HS-27A (cell line): Measurements from ENCODE around the gene HAUS6.
A peak's percentile ranks its signal among the peaks of the same experiment; 100 is the strongest.
"Not testable (repeated sequence)": the region's sequence is repeated elsewhere in the genome, so short reads cannot be mapped to it uniquely, and the experiment has no call there.

ENCODE experiments used
- DNase-seq: peaks from one replicate; pipeline ENCODE4 v3.0.0-alpha.2; 2012; ENCODE audit warnings: low read depth, missing footprints

The HAUS6 gene, protein sequence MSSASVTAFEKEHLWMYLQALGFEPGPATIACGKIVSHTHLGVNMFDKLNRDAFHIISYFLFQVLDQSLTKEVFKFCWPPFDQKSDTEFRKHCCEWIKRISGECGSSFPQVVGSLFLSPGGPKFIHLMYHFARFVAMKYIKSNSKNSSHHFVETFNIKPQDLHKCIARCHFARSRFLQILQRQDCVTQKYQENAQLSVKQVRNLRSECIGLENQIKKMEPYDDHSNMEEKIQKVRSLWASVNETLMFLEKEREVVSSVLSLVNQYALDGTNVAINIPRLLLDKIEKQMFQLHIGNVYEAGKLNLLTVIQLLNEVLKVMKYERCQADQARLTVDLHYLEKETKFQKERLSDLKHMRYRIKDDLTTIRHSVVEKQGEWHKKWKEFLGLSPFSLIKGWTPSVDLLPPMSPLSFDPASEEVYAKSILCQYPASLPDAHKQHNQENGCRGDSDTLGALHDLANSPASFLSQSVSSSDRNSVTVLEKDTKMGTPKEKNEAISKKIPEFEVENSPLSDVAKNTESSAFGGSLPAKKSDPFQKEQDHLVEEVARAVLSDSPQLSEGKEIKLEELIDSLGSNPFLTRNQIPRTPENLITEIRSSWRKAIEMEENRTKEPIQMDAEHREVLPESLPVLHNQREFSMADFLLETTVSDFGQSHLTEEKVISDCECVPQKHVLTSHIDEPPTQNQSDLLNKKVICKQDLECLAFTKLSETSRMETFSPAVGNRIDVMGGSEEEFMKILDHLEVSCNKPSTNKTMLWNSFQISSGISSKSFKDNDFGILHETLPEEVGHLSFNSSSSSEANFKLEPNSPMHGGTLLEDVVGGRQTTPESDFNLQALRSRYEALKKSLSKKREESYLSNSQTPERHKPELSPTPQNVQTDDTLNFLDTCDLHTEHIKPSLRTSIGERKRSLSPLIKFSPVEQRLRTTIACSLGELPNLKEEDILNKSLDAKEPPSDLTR

GRCh38 chr9:19102631-19103345 lies at the start of gene HAUS6:
Gene HAUS6 (minus strand): TSS chr9:19102904. CDS start chr9:19102651, 253 bp downstream.
- peak; percentile 72 for DNase-seq

DNA sequence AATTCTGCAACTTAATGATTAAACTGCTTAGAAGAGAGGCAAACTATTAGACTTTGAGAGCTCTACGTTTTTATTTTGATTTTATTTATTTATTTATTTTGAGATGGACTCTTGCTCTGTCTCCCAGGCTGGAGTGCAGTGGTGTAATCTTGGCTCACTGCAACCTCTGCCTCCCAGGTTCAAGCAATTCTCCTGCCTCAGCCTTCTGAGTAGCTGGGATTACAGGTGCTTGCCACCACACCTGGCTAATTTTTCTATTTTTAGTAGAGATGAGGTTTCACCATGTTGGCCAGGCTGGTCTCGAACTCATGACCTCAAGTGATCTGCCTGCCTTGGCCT lies 49.4 kb upstream of the HAUS6 start:
- DNase-seq = not testable (repeated sequence)

GRCh38 chr9:19151425-19152159 lies 48.9 kb upstream of the HAUS6 start:
- no peak for DNase-seq

DNA sequence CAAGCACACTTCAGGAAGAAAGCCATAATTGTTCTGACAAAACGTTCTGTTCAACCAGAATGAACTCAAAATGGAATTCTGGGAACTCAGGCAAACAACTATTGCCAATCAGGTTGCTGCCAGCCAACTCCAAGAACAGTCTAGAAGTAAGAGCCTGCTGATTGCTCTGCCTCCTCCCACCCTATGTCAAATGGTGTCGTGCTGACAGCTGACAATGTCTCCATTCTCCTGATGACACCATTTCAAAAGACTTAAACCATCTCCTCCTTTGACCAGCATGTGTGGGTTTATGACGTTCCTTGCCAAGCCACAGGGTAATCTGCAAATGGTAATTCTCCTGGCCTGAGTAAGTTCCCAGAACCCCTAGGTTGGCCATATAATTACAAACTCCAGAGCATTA lies 46.5 kb upstream of the HAUS6 start:
- DNase-seq = no peak

DNA sequence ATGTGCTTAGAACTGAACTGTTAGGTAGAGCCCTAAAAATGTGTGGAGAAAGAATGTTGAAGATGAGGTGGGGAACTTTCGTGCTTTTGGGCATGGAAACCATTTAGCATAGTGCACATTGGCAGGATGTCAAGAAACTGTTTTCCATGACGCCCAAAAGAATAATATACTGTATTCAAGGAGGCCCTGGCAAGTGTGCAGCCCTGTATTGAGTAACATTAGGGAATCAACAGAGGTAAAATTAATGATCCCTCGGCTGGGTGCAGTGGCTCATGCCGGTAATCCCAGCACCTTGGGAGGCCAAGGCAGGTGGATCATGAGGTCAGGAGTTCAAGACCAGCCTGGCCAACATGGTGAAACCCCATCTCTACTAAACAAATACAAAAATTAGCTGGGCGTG lies 45.5 kb upstream of the HAUS6 start:
- no peak for DNase-seq

DNA sequence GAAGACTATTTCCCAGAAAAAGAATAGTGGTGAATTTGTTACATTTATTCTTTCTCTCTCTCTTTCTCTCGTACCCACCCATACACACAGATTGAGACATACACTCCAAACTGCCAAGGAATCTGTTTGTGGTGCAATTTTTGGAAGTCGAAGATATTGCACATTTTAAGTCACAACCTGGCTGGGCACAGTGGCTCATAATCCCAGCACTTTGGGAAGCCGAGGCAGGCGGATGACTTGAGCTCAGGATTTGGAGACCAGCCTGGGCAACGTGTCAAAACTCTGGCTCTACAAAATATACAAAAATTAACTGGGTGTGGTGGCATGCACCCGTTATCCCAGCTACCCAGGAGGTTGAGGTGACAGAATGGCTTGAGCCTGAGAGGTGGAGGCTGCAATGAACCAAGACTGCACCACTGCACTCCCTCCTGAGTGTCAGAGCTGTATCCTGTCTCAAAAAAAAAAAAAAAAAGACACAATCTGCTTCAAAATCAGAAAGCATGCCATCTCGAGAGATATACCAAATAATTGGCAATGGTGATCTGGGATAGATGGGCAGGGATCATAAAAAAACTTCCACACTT lies 43.8 kb upstream of the HAUS6 start:
- DNase-seq = no peak

DNA sequence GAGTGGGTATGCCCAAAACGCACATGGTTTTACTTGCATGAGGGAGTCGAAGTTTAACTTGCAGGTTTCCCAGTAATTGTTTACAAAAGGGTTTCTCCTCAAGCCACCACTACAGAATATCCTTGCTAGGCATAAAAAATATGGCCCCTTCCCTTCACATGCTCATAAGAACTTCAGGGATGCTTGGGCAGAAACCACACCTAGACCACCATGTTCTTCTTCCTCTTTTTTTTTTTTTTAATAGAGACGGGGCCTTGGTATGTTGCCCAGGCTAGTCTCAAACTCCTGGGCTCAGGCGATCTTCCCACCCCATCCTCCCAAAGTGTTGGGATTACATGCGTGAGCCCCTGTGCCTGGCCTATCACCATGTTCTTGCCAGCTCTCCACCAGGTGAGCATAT lies 43.2 kb upstream of the HAUS6 start:
- no peak for DNase-seq

DNA sequence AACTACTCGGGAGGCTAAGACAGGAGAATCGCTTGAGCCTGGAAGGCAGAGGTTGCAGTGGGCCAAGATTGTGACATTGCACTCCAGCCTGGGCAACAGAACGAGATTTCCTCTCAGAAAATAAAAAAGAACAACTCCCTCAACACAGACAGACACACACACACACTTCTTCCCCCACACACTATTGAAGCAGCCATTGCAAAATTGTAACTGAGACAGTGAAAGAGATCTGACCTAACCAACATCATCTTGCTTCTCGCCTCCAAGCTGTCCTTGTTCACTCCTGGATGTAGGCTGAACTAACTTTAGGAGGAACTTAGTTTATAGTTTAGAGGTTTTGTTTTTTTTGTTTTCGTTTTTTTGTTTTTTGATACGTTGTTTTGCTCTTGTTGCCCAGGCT lies 37.6 kb upstream of the HAUS6 start:
- DNase-seq = no peak

GRCh38 chr9:19138084-19138483 lies 35.4 kb upstream of the HAUS6 start:
- no peak for DNase-seq

DNA sequence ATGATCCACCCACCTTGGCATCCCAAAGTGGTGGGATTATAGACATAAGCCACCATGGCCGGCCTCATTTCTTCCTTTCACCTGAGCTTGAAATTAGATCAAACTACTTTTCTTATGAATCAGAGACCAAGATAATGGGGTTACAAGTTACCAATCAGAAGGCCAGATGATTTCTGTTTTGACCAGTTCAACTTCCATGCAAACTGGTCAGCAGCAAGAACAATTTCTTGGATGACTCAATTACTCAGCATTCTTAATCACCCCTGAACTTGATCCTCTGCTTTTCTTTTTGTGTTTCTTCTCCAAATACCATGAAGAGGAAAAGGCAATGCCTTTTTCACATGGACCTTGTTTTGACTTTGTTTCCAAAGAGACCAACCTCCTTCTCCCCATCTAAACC lies 34.6 kb upstream of the HAUS6 start:
- DNase-seq = no peak

DNA sequence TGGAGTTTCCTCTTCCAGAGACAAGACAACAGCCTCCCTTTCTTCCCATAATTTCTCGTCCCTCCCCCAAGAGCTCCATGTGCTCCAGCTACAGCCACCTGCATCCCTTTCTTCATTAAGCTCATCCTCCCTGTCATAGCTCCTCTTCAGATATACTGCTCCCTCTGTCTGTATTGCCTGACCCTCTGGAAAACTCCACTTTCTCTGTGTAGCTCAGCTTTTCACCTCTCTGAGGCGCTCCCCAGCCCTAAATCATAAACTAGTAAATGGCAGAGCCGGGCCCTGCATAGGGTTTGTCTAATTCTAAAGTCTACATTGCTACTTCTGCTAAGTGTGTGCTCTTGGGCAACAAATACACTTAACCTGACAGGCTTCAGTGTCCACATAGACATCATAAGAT lies 33.4 kb upstream of the HAUS6 start:
- no peak for DNase-seq

DNA sequence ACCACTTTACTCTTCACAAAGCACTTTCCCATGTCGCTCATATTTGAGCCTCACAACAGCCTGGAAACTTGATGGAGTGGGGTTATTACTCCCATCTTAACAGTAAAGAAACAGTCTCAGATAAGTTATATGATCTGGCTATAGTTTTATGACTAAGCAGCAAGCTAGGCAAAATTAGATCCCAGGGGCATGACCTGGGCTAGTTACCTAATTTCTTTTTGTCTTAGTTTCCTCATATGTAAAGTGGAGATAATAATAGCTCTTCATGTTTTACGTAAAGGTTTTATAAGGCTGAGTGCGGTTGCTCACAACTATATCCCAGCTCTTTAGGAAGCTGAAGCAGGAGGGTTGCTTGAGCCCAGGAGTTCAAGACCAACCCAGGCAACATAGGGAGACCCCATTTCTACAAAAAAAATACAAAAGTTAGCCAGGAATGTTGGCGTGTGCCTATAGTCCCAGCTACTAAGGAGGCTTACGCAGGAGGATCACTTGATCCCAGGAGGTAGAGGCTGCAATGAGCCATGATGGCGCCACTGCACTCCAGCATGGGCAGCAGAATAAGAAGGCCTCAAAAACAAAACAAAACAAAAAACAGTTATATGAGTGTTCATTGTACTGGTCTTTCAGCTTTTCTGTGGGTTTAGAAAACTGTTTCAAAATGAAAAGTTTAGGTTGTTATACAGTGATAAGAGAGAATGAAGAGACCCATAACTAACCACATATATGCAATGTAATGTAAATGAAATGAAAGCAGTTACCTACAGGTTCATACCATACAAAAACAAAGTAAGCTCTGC lies 31.0 kb upstream of the HAUS6 start:
- no peak for DNase-seq

DNA sequence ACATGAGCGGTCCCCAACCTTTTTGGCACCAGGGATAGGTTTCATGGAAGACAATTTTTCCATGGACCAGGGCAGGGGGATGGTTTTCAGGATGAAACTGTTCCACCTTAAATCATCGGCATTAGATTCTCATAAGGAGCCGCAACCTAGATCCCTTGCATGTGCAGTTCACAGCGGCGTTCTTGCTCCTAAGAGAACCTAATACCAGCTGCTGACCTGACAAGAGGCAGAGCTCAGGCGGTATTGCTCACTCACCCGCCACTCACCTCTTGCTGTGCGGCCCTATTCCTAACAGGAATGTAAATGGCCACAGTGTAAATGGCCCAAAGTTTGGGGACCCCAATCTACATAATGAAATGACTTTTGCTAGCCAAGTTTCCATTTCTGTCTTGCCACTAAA lies 27.7 kb upstream of the HAUS6 start:
- no peak for DNase-seq

DNA sequence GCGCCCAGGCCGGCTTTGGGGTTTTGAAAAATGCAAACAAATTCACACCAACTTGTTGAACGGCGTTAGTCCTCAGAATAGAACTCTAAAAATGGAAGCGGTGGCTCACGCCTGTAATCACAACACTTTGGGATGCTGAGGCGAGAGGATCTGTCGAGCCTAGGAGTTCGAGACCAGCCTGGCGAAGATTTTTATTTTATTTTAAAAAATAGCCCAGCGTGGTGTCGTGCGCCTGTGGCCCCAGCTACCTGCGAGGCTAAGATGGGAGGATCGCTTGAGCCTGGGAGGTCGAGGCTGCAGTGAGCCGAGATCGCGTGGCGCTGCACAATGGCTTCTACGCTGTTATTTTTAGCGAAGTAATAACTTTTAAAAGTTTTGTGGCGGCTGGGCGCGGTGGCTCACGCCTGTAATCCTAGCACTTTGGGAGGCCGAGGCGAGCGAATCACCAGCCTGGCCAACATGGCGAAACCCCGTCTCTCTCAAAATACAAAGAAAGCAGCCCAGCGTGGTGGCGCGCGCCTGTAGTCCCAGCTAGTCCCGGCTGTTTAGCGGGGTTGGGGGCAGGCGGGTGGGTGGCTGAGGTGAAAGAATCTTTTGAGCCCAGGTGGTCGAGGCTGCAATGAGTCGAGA lies 25.3 kb upstream of the HAUS6 start:
- no peak for DNase-seq

GRCh38 chr9:19124430-19124793 lies 21.7 kb upstream of the HAUS6 start:
- DNase-seq = no peak

- DNase-seq = no peak
Measured at GRCh38 chr9:19122490-19123042, 19.9 kb upstream of the HAUS6 start.

DNA sequence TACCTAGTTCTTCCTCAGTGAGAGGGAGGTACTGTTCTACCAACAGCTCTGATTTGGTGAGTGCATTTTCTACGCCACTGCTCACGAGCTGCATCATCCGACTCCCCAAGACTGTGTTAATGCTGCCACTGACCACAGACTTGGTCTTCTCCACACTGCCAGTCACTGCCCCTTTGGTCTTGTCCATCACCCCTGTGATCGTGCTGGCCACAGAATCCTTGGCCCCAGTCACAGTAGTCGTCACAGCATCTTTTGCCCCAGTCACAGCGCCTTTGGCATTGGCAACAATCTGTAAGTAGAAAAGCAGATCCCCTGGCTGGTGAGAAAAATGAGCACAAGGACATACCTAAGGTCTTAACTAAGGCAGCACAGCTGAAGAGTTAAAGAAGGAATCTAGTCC lies 18.2 kb upstream of the HAUS6 start:
- DNase-seq = no peak

- DNase-seq = no peak
Measured at GRCh38 chr9:19119801-19120440, 17.2 kb upstream of the HAUS6 start.

GRCh38 chr9:19119246-19119645 lies 16.5 kb upstream of the HAUS6 start:
- DNase-seq = no peak
